Measurements from ENCODE around the gene ARL2BP. TPM values are rescaled to one million over a fixed set of nuclear protein-coding genes. Genes with fewer than 3 reads are reported as not detected.

The ARL2BP gene
- total and polyA plus RNA-seq, 2 of the 13 experiments (the other 11 are each of a cell fraction or from before 2014, with no cell fraction given): 64.3 to 67.6 TPM

GRCh38 chr16:57300387-57301125, 55.5 kb downstream of the ARL2BP start (continued):
- TF ChIP-seq ZNF18 (CRISPR knock-in tag; IDR thresholded peaks at IDR 0.05; ENCODE audit: insufficient replicate concordance): no peak
- no peak for TF ChIP-seq ZNF549 (CRISPR knock-in tag; IDR thresholded peaks at IDR 0.05)
- no peak for TF ChIP-seq PRDM15 (CRISPR knock-in tag; IDR thresholded peaks at IDR 0.05)
- TF ChIP-seq HOXA5 (CRISPR knock-in tag; IDR thresholded peaks at IDR 0.05): no peak; the same call in 1 of the 2 replicates
- no peak; the same call in 1 of the 2 replicates for TF ChIP-seq ZSCAN5A (CRISPR knock-in tag; IDR thresholded peaks at IDR 0.05; ENCODE audit: borderline replicate concordance)
- 0 out of 2 replicates have a peak, but pooled peaks have one; percentile 65 for TF ChIP-seq ETV6 (CRISPR knock-in tag; conservative IDR thresholded peaks at IDR 0.05)
- no peak for TF ChIP-seq SMARCC2 (IDR thresholded peaks at IDR 0.05)
- TF ChIP-seq, protein P1, sequence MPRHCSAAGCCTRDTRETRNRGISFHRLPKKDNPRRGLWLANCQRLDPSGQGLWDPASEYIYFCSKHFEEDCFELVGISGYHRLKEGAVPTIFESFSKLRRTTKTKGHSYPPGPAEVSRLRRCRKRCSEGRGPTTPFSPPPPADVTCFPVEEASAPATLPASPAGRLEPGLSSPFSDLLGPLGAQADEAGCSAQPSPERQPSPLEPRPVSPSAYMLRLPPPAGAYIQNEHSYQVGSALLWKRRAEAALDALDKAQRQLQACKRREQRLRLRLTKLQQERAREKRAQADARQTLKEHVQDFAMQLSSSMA (CRISPR knock-in tag; IDR thresholded peaks at IDR 0.05): no peak; the same call in 1 of the 2 replicates
- peak; percentile 71 for TF ChIP-seq MAX (IDR thresholded peaks at IDR 0.05)
- peak; percentile 12; the same call in 1 of the 2 replicates for TF ChIP-seq CHD2 (IDR thresholded peaks at IDR 0.05; ENCODE audit: low read depth, low read length)
- 0 out of 2 replicates have a peak, but pooled peaks have one; percentile 20 for TF ChIP-seq ARNTL (CRISPR knock-in tag; IDR thresholded peaks at IDR 0.05)
- TF ChIP-seq ZNF761 (CRISPR knock-in tag; conservative IDR thresholded peaks at IDR 0.05): peak; percentile 78
- TF ChIP-seq NR3C1 (CRISPR knock-in tag; IDR thresholded peaks at IDR 0.05): no peak
- TF ChIP-seq KLF11 (CRISPR knock-in tag; IDR thresholded peaks at IDR 0.05): peak; percentile 93
- no peak for TF ChIP-seq LCORL (IDR thresholded peaks at IDR 0.05)
- peak; percentile 89 for TF ChIP-seq LCORL (CRISPR knock-in tag; IDR thresholded peaks at IDR 0.05)
- TF ChIP-seq, protein P2, sequence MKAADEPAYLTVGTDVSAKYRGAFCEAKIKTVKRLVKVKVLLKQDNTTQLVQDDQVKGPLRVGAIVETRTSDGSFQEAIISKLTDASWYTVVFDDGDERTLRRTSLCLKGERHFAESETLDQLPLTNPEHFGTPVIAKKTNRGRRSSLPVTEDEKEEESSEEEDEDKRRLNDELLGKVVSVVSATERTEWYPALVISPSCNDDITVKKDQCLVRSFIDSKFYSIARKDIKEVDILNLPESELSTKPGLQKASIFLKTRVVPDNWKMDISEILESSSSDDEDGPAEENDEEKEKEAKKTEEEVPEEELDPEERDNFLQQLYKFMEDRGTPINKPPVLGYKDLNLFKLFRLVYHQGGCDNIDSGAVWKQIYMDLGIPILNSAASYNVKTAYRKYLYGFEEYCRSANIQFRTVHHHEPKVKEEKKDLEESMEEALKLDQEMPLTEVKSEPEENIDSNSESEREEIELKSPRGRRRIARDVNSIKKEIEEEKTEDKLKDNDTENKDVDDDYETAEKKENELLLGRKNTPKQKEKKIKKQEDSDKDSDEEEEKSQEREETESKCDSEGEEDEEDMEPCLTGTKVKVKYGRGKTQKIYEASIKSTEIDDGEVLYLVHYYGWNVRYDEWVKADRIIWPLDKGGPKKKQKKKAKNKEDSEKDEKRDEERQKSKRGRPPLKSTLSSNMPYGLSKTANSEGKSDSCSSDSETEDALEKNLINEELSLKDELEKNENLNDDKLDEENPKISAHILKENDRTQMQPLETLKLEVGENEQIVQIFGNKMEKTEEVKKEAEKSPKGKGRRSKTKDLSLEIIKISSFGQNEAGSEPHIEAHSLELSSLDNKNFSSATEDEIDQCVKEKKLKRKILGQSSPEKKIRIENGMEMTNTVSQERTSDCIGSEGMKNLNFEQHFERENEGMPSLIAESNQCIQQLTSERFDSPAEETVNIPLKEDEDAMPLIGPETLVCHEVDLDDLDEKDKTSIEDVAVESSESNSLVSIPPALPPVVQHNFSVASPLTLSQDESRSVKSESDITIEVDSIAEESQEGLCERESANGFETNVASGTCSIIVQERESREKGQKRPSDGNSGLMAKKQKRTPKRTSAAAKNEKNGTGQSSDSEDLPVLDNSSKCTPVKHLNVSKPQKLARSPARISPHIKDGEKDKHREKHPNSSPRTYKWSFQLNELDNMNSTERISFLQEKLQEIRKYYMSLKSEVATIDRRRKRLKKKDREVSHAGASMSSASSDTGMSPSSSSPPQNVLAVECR (CRISPR knock-in tag; IDR thresholded peaks at IDR 0.05; ENCODE audit: borderline replicate concordance): peak; percentile 76; the same call in 1 of the 2 replicates
